ENCODE measurements around the gene MLLT10. TPM values are rescaled to one million over a fixed set of nuclear protein-coding genes. Genes with fewer than 3 reads are reported as not detected.

Gene MLLT10
- total RNA-seq, 1 experiment from 2014 or later, result 72.3 TPM

DNA sequence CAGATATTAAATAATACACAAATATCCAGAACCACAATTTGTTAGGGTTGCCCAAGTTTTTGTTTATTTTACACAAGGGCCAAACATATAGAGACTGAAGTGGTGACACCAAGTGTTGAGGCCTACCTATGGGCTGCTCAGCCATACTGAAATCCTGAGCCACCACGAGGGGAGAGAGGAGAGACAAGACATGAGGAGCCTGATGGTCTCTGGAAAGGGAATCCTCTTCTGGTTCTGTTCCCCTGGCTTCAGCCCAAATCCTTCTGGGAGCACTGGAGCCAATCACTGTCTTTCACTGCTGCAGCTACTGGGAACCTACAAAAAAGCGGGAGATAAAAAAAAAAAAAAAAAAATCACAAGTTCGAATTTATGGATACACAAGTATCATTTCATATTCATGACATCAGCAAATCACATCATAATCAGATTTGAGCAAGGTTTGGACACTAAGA is 10.4 kb upstream of the MLLT10 start:
- no peak overlapping the region for H3K23ac ChIP-seq (ENCODE audit: insufficient read length, low read depth, low read length)
- no peak overlapping the region for H3T11ph ChIP-seq (ENCODE audit: low read length)
- no peaks in the 10 kb centered on the region for H3K79me1 ChIP-seq (ENCODE audit: insufficient read depth, low read depth, low read length, poor library complexity, severe bottlenecking)
- H2AFZ ChIP-seq (ENCODE audit: low read length), result no peak overlapping the region
- H2AK5ac ChIP-seq (ENCODE audit: insufficient read length, low read length), result no peak overlapping the region
- Mint-ChIP-seq H3K36me3 (ENCODE audit: insufficient read depth in 1 of 3, low read depth in 3 of 3) (no peaks in the 10 kb centered on the region; a peak in 1 of 7 replicates), H3K27ac (peak overlapping the region; percentile 93 to 99 (median 94)), H3K4me1 (peaks cover 64 to 66% of the 10 kb centered on the region in 2 experiments), H3K9me3 (no peaks in the 10 kb centered on the region; a peak in 2 of 5 replicates), H3K27me3 (ENCODE audit: low read depth) (peaks cover 23% of the 10 kb centered on the region), H3K4me3 (peak overlapping the region; percentile 77 to 88)
- no peak overlapping the region for H3K4ac ChIP-seq (ENCODE audit: low read depth, low read length)
- H3K4me2 ChIP-seq (ENCODE audit: insufficient read depth, insufficient read length, low read length), result peak overlapping the region; percentile 91
- H2BK5ac ChIP-seq (ENCODE audit: insufficient read length, low read length), result no peak overlapping the region
- peak overlapping the region; percentile 1 for H3K9ac ChIP-seq (ENCODE audit: extremely low read depth, insufficient read length, low read length)
- H3K9me3 ChIP-seq (ENCODE audit: control insufficient read depth, low read depth, low read length), result no peaks in the 10 kb centered on the region
- no peaks in the 10 kb centered on the region for H4K20me1 ChIP-seq (ENCODE audit: control insufficient read depth, insufficient read depth, insufficient read length)
- H3K23me2 ChIP-seq (ENCODE audit: insufficient read length, low read depth, low read length, poor library complexity, severe bottlenecking), result peaks cover 32% of the 10 kb centered on the region
- H4K5ac ChIP-seq (ENCODE audit: insufficient read length, low read depth, low read length), result no peak overlapping the region
- no peak for DNase-seq
- no peaks in the 10 kb centered on the region for H3K79me2 ChIP-seq (ENCODE audit: insufficient read depth, low read length)
- H3K27me3 ChIP-seq (ENCODE audit: insufficient read depth, low read length), result peaks cover 7% of the 10 kb centered on the region; the same call in 1 of the 2 replicates
- no peak for TF ChIP-seq CTCF (conservative IDR thresholded peaks at IDR 0.05)
- H3K27ac ChIP-seq (ENCODE audit: insufficient read length, low read depth, low read length), result no peak overlapping the region
- no peak overlapping the region for H3K56ac ChIP-seq (ENCODE audit: insufficient read length, low read depth, low read length)
- H2BK15ac ChIP-seq (ENCODE audit: low read depth, low read length), result no peak overlapping the region
- no peak overlapping the region for H3K18ac ChIP-seq (ENCODE audit: insufficient read length, low read depth, low read length)
- H2BK120ac ChIP-seq (ENCODE audit: low read depth, low read length, poor library complexity, severe bottlenecking), result no peak overlapping the region
- H3K4me1 ChIP-seq (ENCODE audit: insufficient read depth, low read length), result 0 out of 2 replicates have a peak, but pooled peaks cover 5% of the 10 kb centered on the region
- no peak overlapping the region for H2BK12ac ChIP-seq (ENCODE audit: insufficient read length, low read depth, low read length)
- no peak overlapping the region for H2BK20ac ChIP-seq (ENCODE audit: low read depth, low read length, poor library complexity, severe bottlenecking)
- no CpG with 5 or more reads among the region's 3 CpGs for WGBS (ENCODE audit: extremely low coverage, insufficient read length, low lambda C conversion rate)
- H3K14ac ChIP-seq (ENCODE audit: insufficient read depth, low read length), result no peak overlapping the region
- H4K8ac ChIP-seq (replicated peaks; ENCODE audit: insufficient read length, low read depth, low read length), result no peak overlapping the region
- H4K91ac ChIP-seq (ENCODE audit: insufficient read length, low read depth, low read length), result no peak overlapping the region
